IPS-20b (cell line): ENCODE data around the gene IGSF9.

Experiments used
- H3K27ac ChIP-seq: one replicate; pipeline ENCODE4 v1.5.1; 2013; ENCODE audit warnings: low read length
- H3K27me3 ChIP-seq: 2 replicates; pipeline ENCODE4 v1.6.1; 2013; ENCODE audit warnings: mild to moderate bottlenecking, low read length, inconsistent platforms; ENCODE audit not compliant: insufficient read depth
- H3K36me3 ChIP-seq: 2 replicates; pipeline ENCODE4 v1.6.1; 2013; ENCODE audit warnings: low read depth, mild to moderate bottlenecking, inconsistent platforms, low read length, moderate library complexity; ENCODE audit not compliant: insufficient read depth
- H3K4me1 ChIP-seq: 2 replicates; pipeline ENCODE4 v1.6.1; 2013; ENCODE audit warnings: mild to moderate bottlenecking, control low read depth, inconsistent platforms, low read length, moderate library complexity; ENCODE audit not compliant: insufficient read depth
- H3K4me3 ChIP-seq: 2 replicates; pipeline ENCODE4 v1.5.1; 2013; ENCODE audit warnings: mild to moderate bottlenecking, low read length, inconsistent platforms
- H3K9ac ChIP-seq: 2 replicates; pipeline ENCODE4 v1.6.1; 2013; ENCODE audit warnings: low read depth, mild to moderate bottlenecking, inconsistent platforms, low read length, moderate library complexity
- H3K9me3 ChIP-seq: 2 replicates; pipeline ENCODE4 v1.6.1; 2013; ENCODE audit warnings: mild to moderate bottlenecking, low read depth, low read length, inconsistent platforms; ENCODE audit not compliant: insufficient read depth

Gene IGSF9

GRCh38 chr1:159985473-159985872, 40.1 kb upstream of the IGSF9 start:
- Histone ChIP-seq H3K27me3 (no peaks in the 10 kb centered on the region), H3K9me3 (no peaks in the 10 kb centered on the region), H3K36me3 (no peaks in the 10 kb centered on the region), H3K9ac (no peak overlapping the region), H3K4me1 (no peaks in the 10 kb centered on the region), H3K27ac (no peak overlapping the region), H3K4me3 (no peak overlapping the region)

DNA sequence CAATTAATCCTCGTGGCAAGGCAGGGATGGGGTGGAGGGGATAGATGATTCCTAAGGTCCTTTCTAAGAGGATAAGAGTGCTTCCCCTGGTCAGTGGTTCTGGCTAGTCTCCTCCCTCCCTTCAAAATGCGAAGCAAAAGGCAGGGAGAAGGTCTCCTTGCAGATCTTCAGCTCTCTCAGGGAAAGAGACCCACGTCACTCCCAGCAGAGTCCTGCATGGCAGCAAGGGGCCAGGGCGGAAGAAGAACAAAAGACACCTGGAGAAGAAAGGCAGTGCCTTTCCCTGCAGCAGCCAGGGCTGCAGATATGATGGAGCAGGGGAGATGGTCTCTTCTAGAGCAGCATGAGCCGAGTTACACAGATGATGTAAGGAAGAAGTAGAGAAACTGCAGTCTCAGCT, 38.3 kb upstream of the IGSF9 start:
- Histone ChIP-seq H3K9me3 (no peaks in the 10 kb centered on the region), H3K4me3 (no peak overlapping the region), H3K4me1 (no peaks in the 10 kb centered on the region), H3K9ac (no peak overlapping the region), H3K27ac (no peak overlapping the region), H3K27me3 (no peaks in the 10 kb centered on the region; the same call in 1 of the 2 replicates), H3K36me3 (no peaks in the 10 kb centered on the region)

DNA sequence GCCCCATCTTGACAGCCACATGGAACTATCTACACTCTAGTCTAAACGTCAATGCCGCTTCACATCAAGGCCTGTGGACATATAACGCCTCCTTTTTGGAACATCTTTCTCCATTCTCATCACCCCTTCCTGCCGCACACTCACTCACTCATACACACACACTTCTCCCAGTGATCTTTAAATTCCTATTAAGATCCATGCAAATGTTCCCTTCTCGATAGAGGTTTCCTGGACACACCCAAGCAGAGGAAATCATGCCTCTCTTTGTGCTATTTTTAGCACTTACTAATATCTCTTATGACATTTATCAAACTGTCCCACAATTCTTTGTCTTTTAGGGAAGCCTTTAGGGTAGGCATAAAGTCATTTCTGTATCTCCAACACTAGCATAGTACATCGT, 36.9 kb upstream of the IGSF9 start:
- H3K36me3 ChIP-seq: no peaks in the 10 kb centered on the region
- H3K9ac ChIP-seq: no peak overlapping the region
- no peaks in the 10 kb centered on the region; the same call in 1 of the 2 replicates for H3K27me3 ChIP-seq
- no peaks in the 10 kb centered on the region for H3K4me1 ChIP-seq
- H3K27ac ChIP-seq: no peak overlapping the region
- H3K9me3 ChIP-seq: no peaks in the 10 kb centered on the region
- H3K4me3 ChIP-seq: no peak overlapping the region

GRCh38 chr1:159981351-159982055, 36.1 kb upstream of the IGSF9 start:
- Histone ChIP-seq H3K9me3 (no peaks in the 10 kb centered on the region), H3K4me3 (no peak overlapping the region), H3K9ac (no peak overlapping the region), H3K27me3 (no peaks in the 10 kb centered on the region; the same call in 1 of the 2 replicates), H3K27ac (no peak overlapping the region), H3K4me1 (no peaks in the 10 kb centered on the region), H3K36me3 (no peaks in the 10 kb centered on the region)

DNA sequence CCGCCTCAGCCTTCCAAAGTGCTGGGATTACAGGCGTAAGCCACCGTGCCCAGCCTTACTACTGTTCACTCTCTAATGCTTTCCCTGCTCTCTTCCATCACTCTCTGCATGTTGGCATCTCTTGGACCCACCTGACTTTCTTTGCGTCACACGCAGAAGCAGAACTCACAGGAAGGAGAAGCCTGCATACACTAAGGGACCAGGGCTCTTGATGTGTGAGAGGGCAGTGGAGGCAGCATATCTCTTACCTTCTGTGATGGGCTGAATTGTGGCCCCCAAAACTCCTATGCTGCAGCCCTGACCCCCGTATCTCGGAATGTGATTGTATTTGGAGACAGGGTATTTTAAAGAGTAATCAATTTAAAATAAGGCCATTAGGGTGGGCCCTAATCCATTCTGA, 35.4 kb upstream of the IGSF9 start:
- H3K27me3 ChIP-seq: no peaks in the 10 kb centered on the region; the same call in 1 of the 2 replicates
- H3K9ac ChIP-seq: no peak overlapping the region
- no peak overlapping the region for H3K27ac ChIP-seq
- no peaks in the 10 kb centered on the region for H3K36me3 ChIP-seq
- H3K4me1 ChIP-seq: no peaks in the 10 kb centered on the region
- H3K4me3 ChIP-seq: no peak overlapping the region
- no peaks in the 10 kb centered on the region for H3K9me3 ChIP-seq

DNA sequence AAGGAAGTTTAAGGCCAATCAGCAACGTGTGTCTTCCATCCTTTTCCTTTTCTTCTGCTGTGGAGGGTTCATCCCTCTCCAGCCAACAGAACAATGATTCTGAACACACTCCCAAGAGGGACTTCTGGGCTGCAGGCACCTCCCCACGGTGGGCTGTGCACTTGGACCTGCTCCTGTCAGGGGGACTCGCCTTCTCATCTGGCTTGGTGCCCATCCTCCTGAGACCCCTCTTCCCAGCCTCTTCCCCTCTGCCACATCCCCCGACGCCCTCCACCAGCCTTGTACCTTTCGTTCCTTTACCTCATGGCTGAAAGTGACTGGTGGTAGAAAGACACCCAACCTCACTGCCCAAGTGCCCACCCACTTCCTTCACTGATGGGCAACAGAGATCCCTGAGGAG, 34.7 kb upstream of the IGSF9 start:
- no peak overlapping the region for H3K4me3 ChIP-seq
- no peak overlapping the region for H3K9ac ChIP-seq
- no peaks in the 10 kb centered on the region for H3K4me1 ChIP-seq
- no peaks in the 10 kb centered on the region for H3K36me3 ChIP-seq
- no peaks in the 10 kb centered on the region; the same call in 1 of the 2 replicates for H3K27me3 ChIP-seq
- no peak overlapping the region for H3K27ac ChIP-seq
- H3K9me3 ChIP-seq: no peaks in the 10 kb centered on the region

- Histone ChIP-seq H3K27me3 (no peaks in the 10 kb centered on the region; the same call in 1 of the 2 replicates), H3K4me1 (no peaks in the 10 kb centered on the region), H3K9me3 (no peaks in the 10 kb centered on the region), H3K9ac (no peak overlapping the region), H3K27ac (no peak overlapping the region), H3K4me3 (no peak overlapping the region), H3K36me3 (no peaks in the 10 kb centered on the region)
Measured at GRCh38 chr1:159979257-159979656, 33.8 kb upstream of the IGSF9 start.

DNA sequence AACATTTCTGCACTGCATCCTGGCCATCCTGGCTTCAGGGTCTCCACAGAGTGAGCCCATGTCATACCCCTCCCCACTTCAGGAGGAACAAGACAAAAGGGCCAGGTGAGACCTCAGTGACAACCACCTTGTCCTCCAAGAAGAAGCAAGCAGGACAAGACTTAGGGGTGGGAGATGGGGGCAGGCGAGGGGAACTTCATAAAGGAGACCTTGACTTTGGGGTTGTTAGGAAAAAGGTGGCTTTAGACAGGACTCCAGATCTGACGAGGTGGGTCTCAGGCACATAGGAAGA, 32.6 kb upstream of the IGSF9 start:
- no peaks in the 10 kb centered on the region for H3K9me3 ChIP-seq
- H3K36me3 ChIP-seq: no peaks in the 10 kb centered on the region
- no peaks in the 10 kb centered on the region; the same call in 1 of the 2 replicates for H3K27me3 ChIP-seq
- H3K4me1 ChIP-seq: no peaks in the 10 kb centered on the region
- H3K4me3 ChIP-seq: no peak overlapping the region
- H3K9ac ChIP-seq: no peak overlapping the region
- no peak overlapping the region for H3K27ac ChIP-seq

- no peaks in the 10 kb centered on the region for H3K9me3 ChIP-seq
- H3K4me1 ChIP-seq: no peaks in the 10 kb centered on the region
- no peaks in the 10 kb centered on the region; the same call in 1 of the 2 replicates for H3K27me3 ChIP-seq
- no peak overlapping the region for H3K27ac ChIP-seq
- H3K4me3 ChIP-seq: no peak overlapping the region
- no peak overlapping the region for H3K9ac ChIP-seq
- no peaks in the 10 kb centered on the region for H3K36me3 ChIP-seq
Measured at GRCh38 chr1:159977364-159978106, 32.1 kb upstream of the IGSF9 start.

DNA sequence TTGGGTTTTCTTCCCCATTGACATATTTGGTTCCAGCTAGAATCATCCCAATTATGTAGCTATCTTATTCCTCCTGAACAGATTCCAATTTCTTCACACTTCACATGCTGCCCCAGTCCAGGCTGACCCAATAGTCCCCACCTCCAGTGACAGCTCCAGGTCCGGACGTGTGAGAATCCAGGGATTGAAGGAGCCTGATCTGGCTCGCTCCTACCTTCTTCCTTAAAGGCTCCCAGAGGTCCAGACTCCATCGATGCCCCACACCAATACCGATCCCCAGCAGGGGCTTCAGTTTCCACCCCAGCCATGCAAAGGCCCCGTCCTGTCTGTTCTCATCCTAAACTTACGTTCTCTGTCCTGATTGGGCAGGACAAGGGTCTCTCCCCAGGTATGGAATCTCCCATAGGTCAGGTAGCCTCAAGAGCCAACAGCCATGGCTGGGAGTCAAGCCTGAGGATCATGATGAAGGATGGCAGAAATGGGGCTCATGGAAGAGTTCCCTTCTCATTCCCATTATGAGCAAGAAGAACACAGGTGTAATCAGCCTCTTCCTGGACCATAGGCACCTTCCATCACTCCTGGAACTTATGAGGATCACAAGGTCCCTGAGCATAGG, 29.0 kb upstream of the IGSF9 start:
- no peak overlapping the region for H3K4me3 ChIP-seq
- H3K27ac ChIP-seq: no peak overlapping the region
- no peaks in the 10 kb centered on the region for H3K9me3 ChIP-seq
- H3K36me3 ChIP-seq: no peaks in the 10 kb centered on the region
- no peaks in the 10 kb centered on the region; the same call in 1 of the 2 replicates for H3K27me3 ChIP-seq
- no peaks in the 10 kb centered on the region for H3K4me1 ChIP-seq
- H3K9ac ChIP-seq: no peak overlapping the region

GRCh38 chr1:159973350-159973940, 28.0 kb upstream of the IGSF9 start:
- H3K27ac ChIP-seq: no peak overlapping the region
- no peaks in the 10 kb centered on the region for H3K9me3 ChIP-seq
- no peaks in the 10 kb centered on the region for H3K4me1 ChIP-seq
- H3K36me3 ChIP-seq: no peaks in the 10 kb centered on the region
- no peaks in the 10 kb centered on the region for H3K27me3 ChIP-seq
- H3K9ac ChIP-seq: no peak overlapping the region
- H3K4me3 ChIP-seq: no peak overlapping the region
